Gastrocnemius medialis (tissue), 4 donors: ENCODE measurements around the gene NCK2.

ENCODE experiments used
- CTCF ChIP-seq, 5 experiments: fragments of 450-650 bp in 3 of 5; fragments of 200-600 bp in 2 of 5; sonication (generic) in 2 of 5; IDR thresholded peaks in 4 of 5; conservative IDR thresholded peaks in 1 of 5; 1 replicate in 4 of 5; 2 replicates in 1 of 5; pipeline ENCODE4 v1.5.1; 2016 to 2019; ENCODE audit warnings: antibody characterized with exemption in 5 of 5, mild to moderate bottlenecking in 3 of 5, moderate library complexity in 3 of 5
- POLR2A ChIP-seq, 2 donors: fragments of 450-650 bp; IDR thresholded peaks; one replicate each; pipeline ENCODE4 v1.6.1; 2017; ENCODE audit warnings: antibody characterized with exemption in 2 of 2, mild to moderate bottlenecking in 2 of 2, moderate library complexity in 2 of 2

- TF ChIP-seq CTCF (IDR thresholded peaks at IDR 0.05 in 4 of 5, conservative IDR thresholded peaks at IDR 0.05 in 1 of 5), result no peak
- no peak for TF ChIP-seq POLR2A (IDR thresholded peaks at IDR 0.05)
These were observed 10.3 kb downstream of the NCK2 start for GRCh38 chr2:105754994-105755393.
